ENCODE data around the gene CHST11. TPM values are rescaled to one million over a fixed set of nuclear protein-coding genes. Genes with fewer than 3 reads are reported as not detected.

The CHST11 gene
- total RNA-seq, 1 donor from 2014 or later, result 40.1 TPM

- Mint-ChIP-seq H3K27me3 (no peaks in the 10 kb centered on the region), H3K4me3 (no peak overlapping the region), H3K36me3 (ENCODE audit: low read depth) (peaks cover 4% of the 10 kb centered on the region), H3K9me3 (no peaks in the 10 kb centered on the region), H3K27ac (no peak overlapping the region), H3K4me1 (peaks cover 63% of the 10 kb centered on the region)
- DNase-seq, result no peak
- intact Hi-C loops (cut with micrococcal nuclease), result no loop called here
- ChIA-PET POLR2A (no interaction called here), CTCF (no interaction called here)
- no peak for ATAC-seq (ENCODE audit: low read depth)
- TF ChIP-seq, protein P1, sequence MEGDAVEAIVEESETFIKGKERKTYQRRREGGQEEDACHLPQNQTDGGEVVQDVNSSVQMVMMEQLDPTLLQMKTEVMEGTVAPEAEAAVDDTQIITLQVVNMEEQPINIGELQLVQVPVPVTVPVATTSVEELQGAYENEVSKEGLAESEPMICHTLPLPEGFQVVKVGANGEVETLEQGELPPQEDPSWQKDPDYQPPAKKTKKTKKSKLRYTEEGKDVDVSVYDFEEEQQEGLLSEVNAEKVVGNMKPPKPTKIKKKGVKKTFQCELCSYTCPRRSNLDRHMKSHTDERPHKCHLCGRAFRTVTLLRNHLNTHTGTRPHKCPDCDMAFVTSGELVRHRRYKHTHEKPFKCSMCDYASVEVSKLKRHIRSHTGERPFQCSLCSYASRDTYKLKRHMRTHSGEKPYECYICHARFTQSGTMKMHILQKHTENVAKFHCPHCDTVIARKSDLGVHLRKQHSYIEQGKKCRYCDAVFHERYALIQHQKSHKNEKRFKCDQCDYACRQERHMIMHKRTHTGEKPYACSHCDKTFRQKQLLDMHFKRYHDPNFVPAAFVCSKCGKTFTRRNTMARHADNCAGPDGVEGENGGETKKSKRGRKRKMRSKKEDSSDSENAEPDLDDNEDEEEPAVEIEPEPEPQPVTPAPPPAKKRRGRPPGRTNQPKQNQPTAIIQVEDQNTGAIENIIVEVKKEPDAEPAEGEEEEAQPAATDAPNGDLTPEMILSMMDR (IDR thresholded peaks at IDR 0.05), result no peak
These were observed 134.6 kb downstream of the CHST11 start for GRCh38 chr12:104591257-104591885.

- TF ChIP-seq, protein P1 (IDR thresholded peaks at IDR 0.05), result no peak
- Mint-ChIP-seq H3K27me3 (no peaks in the 10 kb centered on the region), H3K4me3 (no peak overlapping the region), H3K4me1 (peaks cover 72% of the 10 kb centered on the region), H3K27ac (no peak overlapping the region), H3K9me3 (no peaks in the 10 kb centered on the region), H3K36me3 (ENCODE audit: low read depth) (peaks cover 3% of the 10 kb centered on the region)
- intact Hi-C loops (cut with micrococcal nuclease), result no loop called here
- ChIA-PET POLR2A (interaction anchor here (1.0 to 1.2 kb wide), 2 partner anchors 11 to 24 kb away, joined by 3 to 4 read pairs; no protein-coding TSS in a partner anchor), CTCF (no interaction called here)
- DNase-seq, result no peak
- no peak for ATAC-seq (ENCODE audit: low read depth)
These were observed 136.7 kb downstream of the CHST11 start for GRCh38 chr12:104593482-104593881.

- DNase-seq (no peak), ATAC-seq (ENCODE audit: low read depth) (no peak)
- POLR2A ChIA-PET, result interaction anchor here (1.0 kb wide), 1 partner anchor 20 kb away, joined by 3 read pairs; no protein-coding TSS in a partner anchor
- Mint-ChIP-seq H3K4me1 (peaks cover 84% of the 10 kb centered on the region), H3K27me3 (no peaks in the 10 kb centered on the region), H3K36me3 (ENCODE audit: low read depth) (peaks cover 2% of the 10 kb centered on the region), H3K4me3 (no peak overlapping the region), H3K27ac (no peak overlapping the region), H3K9me3 (no peaks in the 10 kb centered on the region)
- TF ChIP-seq, protein P1 (IDR thresholded peaks at IDR 0.05), result no peak
- intact Hi-C loops (cut with micrococcal nuclease), result loop anchor here (1.0 kb wide), 1 partner anchor 8 kb away; no protein-coding TSS in a partner anchor
- CTCF ChIA-PET, result no interaction called here
These were observed 139.5 kb downstream of the CHST11 start for GRCh38 chr12:104596134-104596799.

GRCh38 chr12:104596898-104597843 lies 140.4 kb downstream of the CHST11 start:
- intact Hi-C loops (cut with micrococcal nuclease), result loop anchor here (1.0 kb wide), 1 partner anchor 7 kb away; no protein-coding TSS in a partner anchor
- ATAC-seq (ENCODE audit: low read depth), result no peak
- CTCF ChIA-PET, result no interaction called here
- DNase-seq, result no peak
- peak overlapping the region; percentile 54 for H3K27ac Mint-ChIP-seq
- TF ChIP-seq, protein P1 (IDR thresholded peaks at IDR 0.05), result no peak
- peaks cover 86% of the 10 kb centered on the region for H3K4me1 Mint-ChIP-seq
- H3K9me3 Mint-ChIP-seq, result no peaks in the 10 kb centered on the region
- peaks cover 7% of the 10 kb centered on the region for H3K36me3 Mint-ChIP-seq (ENCODE audit: low read depth)
- H3K27me3 Mint-ChIP-seq, result no peaks in the 10 kb centered on the region
- H3K4me3 Mint-ChIP-seq, result no peak overlapping the region
- POLR2A ChIA-PET, result interaction anchor here (1.0 kb wide), 1 partner anchor 21 kb away, joined by 3 read pairs; no protein-coding TSS in a partner anchor
